GM12892 (cell line): ENCODE measurements around the gene OR8D4.

Source experiments
- DNase-seq: peaks from one replicate; pipeline ENCODE4 v3.0.0; 2011; ENCODE audit not compliant: insufficient read length
- FAIRE-seq: peaks from 2 replicates; lab custom pipeline; 2011; peaks lifted over from hg19 to GRCh38; lab: Jason Lieb, UNC
- POLR2A ChIP-seq: IDR thresholded peaks from 2 replicates; pipeline ENCODE4 v1.6.1; 2011; ENCODE audit warnings: low read depth, low read length, control low read depth
- POLR2AphosphoS5 ChIP-seq: IDR thresholded peaks from 2 replicates; pipeline ENCODE4 v1.6.1; 2011; ENCODE audit warnings: low read depth, low read length, control low read depth
- TAF1 ChIP-seq: IDR thresholded peaks from 2 replicates; pipeline ENCODE4 v1.6.1; 2011; ENCODE audit warnings: low read depth, mild to moderate bottlenecking, control low read depth, low read length, borderline replicate concordance

The OR8D4 gene

GRCh38 chr11:123905826-123906225, 3.9 kb downstream of the OR8D4 start:
- TF ChIP-seq POLR2AphosphoS5 (no peak), TAF1 (no peak), POLR2A (no peak)
- no peak for DNase-seq
- no peak for FAIRE-seq

GRCh38 chr11:123920943-123921342, 19.0 kb downstream of the OR8D4 start:
- TF ChIP-seq TAF1: no peak
- TF ChIP-seq POLR2AphosphoS5: no peak
- TF ChIP-seq POLR2A: no peak
- no peak for FAIRE-seq
- no peak for DNase-seq

DNA sequence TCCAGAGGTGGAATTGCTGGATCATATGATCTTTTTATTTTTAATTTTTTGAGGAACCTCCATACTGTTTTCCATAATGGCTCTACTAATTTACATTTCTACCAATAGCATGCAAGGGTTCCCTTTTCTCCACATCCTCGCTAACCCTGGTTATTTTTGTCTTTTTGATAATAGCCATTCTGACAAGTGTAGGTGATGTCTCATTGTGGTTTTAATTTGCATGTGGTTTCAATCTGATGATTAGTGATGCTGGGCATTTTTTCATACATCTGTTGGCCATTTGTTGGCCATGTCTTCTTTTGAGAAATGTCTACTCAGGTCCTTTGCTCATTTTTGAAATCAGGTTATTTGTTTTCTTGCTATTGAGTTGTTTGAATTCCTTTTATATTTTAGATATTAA, 22.1 kb downstream of the OR8D4 start:
- no peak for FAIRE-seq
- DNase-seq: no peak
- TF ChIP-seq POLR2A (no peak), TAF1 (no peak)

GRCh38 chr11:123939317-123939716, 37.4 kb downstream of the OR8D4 start, which contains the start of gene OR4D5:
TSS of gene OR4D5 (plus strand) at chr11:123939617. CDS start at chr11:123939617, 0 bp downstream.
- DNase-seq: no peak
- TF ChIP-seq TAF1 (no peak), POLR2A (no peak)
- FAIRE-seq: no peak

DNA sequence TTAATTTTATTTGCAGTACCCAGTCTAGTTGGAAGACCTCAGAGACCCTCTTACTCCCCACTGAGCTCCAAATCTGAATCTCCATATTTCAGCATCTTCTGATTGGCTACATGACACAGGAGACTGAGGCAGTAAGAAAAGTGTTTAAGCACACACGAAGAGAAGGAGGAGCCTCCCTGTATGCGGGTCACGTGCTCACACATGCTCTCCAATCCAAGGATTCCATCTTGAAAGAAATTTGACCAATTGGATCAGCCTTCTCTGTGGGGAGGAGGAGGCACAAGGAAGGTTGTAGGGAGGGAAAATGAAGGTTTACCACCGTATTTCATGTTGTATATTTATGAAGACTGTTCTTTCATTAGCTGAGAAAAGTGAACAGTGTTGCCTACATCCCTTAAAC, 40.4 kb downstream of the OR8D4 start:
- no peak for FAIRE-seq
- no peak for TF ChIP-seq TAF1
- TF ChIP-seq POLR2A: no peak
- TF ChIP-seq POLR2AphosphoS5: no peak
- DNase-seq: no peak

GRCh38 chr11:123943738-123944137, 41.8 kb downstream of the OR8D4 start, which contains the start of gene OR6T1:
TSS of gene OR6T1 (minus strand) at chr11:123943838. CDS start at chr11:123943838, 0 bp downstream.
- TF ChIP-seq TAF1 (no peak), POLR2A (no peak)
- DNase-seq (no peak), FAIRE-seq (no peak)

- FAIRE-seq: no peak
- TF ChIP-seq POLR2A (no peak), TAF1 (no peak), POLR2AphosphoS5 (no peak)
- no peak for DNase-seq
Observed at GRCh38 chr11:123945132-123945531, 43.2 kb downstream of the OR8D4 start.

DNA sequence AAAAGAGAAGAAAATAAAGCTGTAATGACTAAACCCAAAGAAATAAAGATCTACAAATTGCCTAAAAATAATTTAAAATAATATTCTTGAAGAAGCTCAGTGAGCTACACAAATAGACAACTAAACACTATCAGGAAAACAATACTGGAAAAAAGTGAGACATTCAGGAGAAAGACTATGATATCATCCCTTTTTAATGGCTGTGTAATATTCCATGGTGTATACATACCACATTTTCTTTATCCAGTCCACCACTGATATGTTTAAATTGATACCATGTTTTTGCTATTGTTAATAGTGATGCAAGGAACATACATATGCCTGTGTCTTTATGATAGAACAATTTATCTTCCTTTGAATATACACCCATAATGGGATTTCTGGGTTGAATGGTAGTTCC, 54.8 kb downstream of the OR8D4 start:
- DNase-seq: no peak
- TF ChIP-seq TAF1: no peak
- TF ChIP-seq POLR2AphosphoS5: no peak
- TF ChIP-seq POLR2A: no peak
- FAIRE-seq: no peak
